Activated T-cell treated with anti-CD3 and anti-CD28 coated beads, Interleukin-2, amount 50 U/mL, for 24 hours (primary cell): ENCODE measurements around the gene PARM1.

Experiments used
- DNase-seq: peaks from one replicate; pipeline ENCODE4 v3.0.0-alpha.2; 2020
- H3K27ac Mint-ChIP-seq: 2 replicates; pipeline ENCODE4 v1.8.0; 2020; ENCODE audit warnings: mild to moderate bottlenecking, mixed read lengths
- H3K27me3 Mint-ChIP-seq: 2 replicates; pipeline ENCODE4 v1.8.0; 2020; ENCODE audit warnings: mixed read lengths
- H3K36me3 Mint-ChIP-seq: 2 replicates; pipeline ENCODE4 v1.8.0; 2020; ENCODE audit warnings: low read depth, mixed read lengths
- H3K4me1 Mint-ChIP-seq: 2 replicates; pipeline ENCODE4 v1.8.0; 2020; ENCODE audit warnings: low read depth, mixed read lengths
- H3K4me3 Mint-ChIP-seq: 2 replicates; pipeline ENCODE4 v1.8.0; 2020; ENCODE audit warnings: mild to moderate bottlenecking, moderate library complexity, mixed read lengths
- H3K9me3 Mint-ChIP-seq: 2 replicates; pipeline ENCODE4 v1.8.0; 2020; ENCODE audit warnings: mixed read lengths

Gene PARM1

DNA sequence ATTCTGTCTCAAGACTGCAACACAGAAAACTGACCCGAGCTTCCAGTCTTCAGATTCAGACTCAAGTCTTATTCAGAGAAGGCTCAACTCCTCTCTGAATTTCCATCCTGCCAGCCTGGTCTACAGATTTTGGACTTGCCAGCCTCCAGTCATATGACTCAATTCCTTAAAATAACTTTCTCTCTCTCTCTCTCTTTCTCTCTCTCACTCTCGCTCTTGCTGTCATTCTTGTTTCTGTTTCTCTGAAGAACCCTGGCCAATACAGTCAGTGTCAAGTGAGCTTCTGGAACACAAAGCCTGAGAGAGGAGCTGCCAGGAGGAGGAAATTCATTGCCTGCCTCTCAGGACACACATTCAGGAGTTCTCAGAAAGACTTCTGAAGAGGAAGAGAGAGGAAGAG, 154.9 kb downstream of the PARM1 start:
- H3K4me1 Mint-ChIP-seq, result no peaks in the 10 kb centered on the region
- no peaks in the 10 kb centered on the region for H3K27me3 Mint-ChIP-seq
- no peak overlapping the region for H3K4me3 Mint-ChIP-seq
- no peaks in the 10 kb centered on the region for H3K36me3 Mint-ChIP-seq
- H3K9me3 Mint-ChIP-seq, result peaks cover 14% of the 10 kb centered on the region
- no peak overlapping the region for H3K27ac Mint-ChIP-seq
- no peak for DNase-seq

DNA sequence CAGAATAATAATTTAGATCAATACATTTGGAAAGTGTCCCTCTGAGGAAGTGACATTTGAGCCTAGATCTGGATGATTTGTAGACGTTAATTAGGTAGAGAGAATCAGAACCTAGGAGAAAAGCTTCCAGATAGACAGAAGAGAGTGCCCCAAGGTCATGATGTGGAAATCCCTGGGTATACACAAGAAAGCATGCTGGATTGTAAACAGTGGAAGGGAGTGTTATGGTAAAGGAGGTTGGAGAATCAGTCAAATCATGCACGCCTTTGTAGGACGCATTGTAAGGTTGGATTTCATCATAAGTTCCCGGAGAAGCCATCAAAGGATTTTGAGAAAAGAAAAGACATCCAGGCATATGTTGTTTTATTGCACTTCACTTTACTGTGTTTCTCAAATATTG, 156.3 kb downstream of the PARM1 start:
- H3K9me3 Mint-ChIP-seq, result peaks cover 14% of the 10 kb centered on the region
- H3K27ac Mint-ChIP-seq, result no peak overlapping the region
- H3K36me3 Mint-ChIP-seq, result no peaks in the 10 kb centered on the region
- no peaks in the 10 kb centered on the region for H3K4me1 Mint-ChIP-seq
- H3K4me3 Mint-ChIP-seq, result no peak overlapping the region
- no peak for DNase-seq
- no peaks in the 10 kb centered on the region for H3K27me3 Mint-ChIP-seq

DNA sequence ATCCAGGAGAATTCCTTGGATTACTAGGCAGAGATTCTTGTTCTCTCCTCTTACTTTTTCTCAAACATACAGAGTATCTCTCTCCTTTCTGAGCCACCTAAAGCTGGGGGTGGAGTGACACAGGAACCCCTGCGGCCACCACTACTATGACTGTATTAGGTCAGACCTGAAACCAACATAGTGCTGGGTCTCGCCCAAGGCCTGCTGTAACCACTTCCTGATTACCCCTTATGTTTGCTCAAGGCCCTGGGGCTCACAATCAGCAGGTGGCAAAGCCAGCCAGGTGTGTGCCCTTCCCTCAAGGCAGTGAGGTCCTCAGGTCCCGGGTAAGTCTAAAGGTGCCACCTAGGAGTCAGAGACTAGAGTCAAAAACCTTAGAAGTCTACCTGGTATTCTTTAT, 166.4 kb downstream of the PARM1 start:
- Mint-ChIP-seq H3K27ac (no peak overlapping the region), H3K9me3 (peaks cover 31% of the 10 kb centered on the region), H3K4me1 (no peaks in the 10 kb centered on the region), H3K27me3 (no peaks in the 10 kb centered on the region), H3K36me3 (no peaks in the 10 kb centered on the region), H3K4me3 (no peak overlapping the region)
- DNase-seq, result no peak
